ENCODE measurements around the gene ITIH5. TPM values are rescaled to one million over a fixed set of nuclear protein-coding genes. Genes with fewer than 3 reads are reported as not detected.

ITIH5 gene
- total RNA-seq, 1 donor from 2014 or later, result 19.4 TPM

- Histone ChIP-seq H3K4me1 (no peaks in the 10 kb centered on the region), H3K4me3 (no peak overlapping the region), H3K27me3 (no peaks in the 10 kb centered on the region), H3K27ac (no peak overlapping the region), H3K36me3 (no peaks in the 10 kb centered on the region), H3K9me3 (no peaks in the 10 kb centered on the region)
- no peak for TF ChIP-seq CTCF (IDR thresholded peaks at IDR 0.05)
- DNase-seq (ENCODE audit: low spot score in 2 of 2), result no peak
- intact Hi-C loops (cut with DNase I), result no loop called here
Measured at GRCh38 chr10:7625836-7626235, 40.9 kb downstream of the ITIH5 start.

- no peaks in the 10 kb centered on the region for H3K27me3 ChIP-seq
- TF ChIP-seq CTCF (IDR thresholded peaks at IDR 0.05), result no peak
- DNase-seq (ENCODE audit: low spot score in 2 of 2), result no peak
- no peaks in the 10 kb centered on the region for H3K9me3 ChIP-seq
- H3K4me3 ChIP-seq, result no peak overlapping the region
- no peaks in the 10 kb centered on the region for H3K4me1 ChIP-seq
- H3K27ac ChIP-seq, result no peak overlapping the region
- H3K36me3 ChIP-seq, result no peaks in the 10 kb centered on the region
- intact Hi-C loops (cut with DNase I), result no loop called here
Measured at GRCh38 chr10:7625009-7625408, 41.8 kb downstream of the ITIH5 start.

GRCh38 chr10:7622969-7623368 lies 43.8 kb downstream of the ITIH5 start:
- H3K9me3 ChIP-seq, result no peaks in the 10 kb centered on the region
- intact Hi-C loops (cut with DNase I), result no loop called here
- TF ChIP-seq CTCF (IDR thresholded peaks at IDR 0.05), result peak in 1 of 3 experiments; percentile 24
- no peaks in the 10 kb centered on the region for H3K4me1 ChIP-seq
- H3K27me3 ChIP-seq, result no peaks in the 10 kb centered on the region
- H3K27ac ChIP-seq, result no peak overlapping the region
- no peaks in the 10 kb centered on the region for H3K36me3 ChIP-seq
- no peak overlapping the region for H3K4me3 ChIP-seq
- no peak for DNase-seq (ENCODE audit: low spot score in 2 of 2)

GRCh38 chr10:7618461-7618860 lies 48.3 kb downstream of the ITIH5 start:
- DNase-seq (ENCODE audit: low spot score in 2 of 2), result no peak
- Histone ChIP-seq H3K4me3 (no peak overlapping the region), H3K27ac (no peak overlapping the region), H3K27me3 (no peaks in the 10 kb centered on the region), H3K9me3 (no peaks in the 10 kb centered on the region), H3K36me3 (no peaks in the 10 kb centered on the region), H3K4me1 (no peaks in the 10 kb centered on the region)
- intact Hi-C loops (cut with DNase I), result no loop called here
- TF ChIP-seq CTCF (IDR thresholded peaks at IDR 0.05), result no peak

- no peak for DNase-seq (ENCODE audit: low spot score in 2 of 2)
- Histone ChIP-seq H3K36me3 (no peaks in the 10 kb centered on the region), H3K4me3 (no peak overlapping the region), H3K9me3 (no peaks in the 10 kb centered on the region), H3K4me1 (no peaks in the 10 kb centered on the region), H3K27ac (no peak overlapping the region), H3K27me3 (no peaks in the 10 kb centered on the region)
- TF ChIP-seq CTCF (IDR thresholded peaks at IDR 0.05), result no peak
- intact Hi-C loops (cut with DNase I), result no loop called here
Measured at GRCh38 chr10:7611909-7612308, 54.9 kb downstream of the ITIH5 start.
